Activated CD8-positive, alpha-beta memory T cell treated with anti-CD3 and anti-CD28 coated beads for 1 hour (primary cell): ENCODE results near the gene OLFML2B.

Experiments
- DNase-seq, 2 donors: peaks; one replicate each; pipeline ENCODE4 v3.0.0-alpha.2; 2020; ENCODE audit warnings: low read depth in 1 of 2; ENCODE audit errors: extremely low read depth in 1 of 2

The OLFML2B gene

DNA sequence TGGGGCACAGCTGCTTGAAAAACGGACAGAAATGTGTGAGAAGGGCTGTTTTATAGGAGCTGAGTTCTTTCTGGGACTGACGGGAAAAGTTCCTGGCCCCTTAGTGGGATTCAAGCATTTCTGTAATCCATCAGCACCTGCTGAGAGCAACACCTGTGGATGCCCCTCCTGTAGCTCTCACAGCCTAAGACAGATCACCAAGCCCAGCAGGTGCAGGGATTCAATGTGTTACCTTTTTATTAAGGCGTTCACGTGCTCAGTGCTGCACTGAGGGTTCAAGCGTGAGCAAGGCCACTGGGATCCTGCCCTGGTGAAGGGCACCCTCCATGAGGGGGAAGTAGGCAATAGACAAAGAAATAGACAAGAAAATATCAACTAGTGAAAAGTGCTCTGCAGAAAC lies 14.9 kb downstream of the OLFML2B start:
- DNase-seq = no peak

DNA sequence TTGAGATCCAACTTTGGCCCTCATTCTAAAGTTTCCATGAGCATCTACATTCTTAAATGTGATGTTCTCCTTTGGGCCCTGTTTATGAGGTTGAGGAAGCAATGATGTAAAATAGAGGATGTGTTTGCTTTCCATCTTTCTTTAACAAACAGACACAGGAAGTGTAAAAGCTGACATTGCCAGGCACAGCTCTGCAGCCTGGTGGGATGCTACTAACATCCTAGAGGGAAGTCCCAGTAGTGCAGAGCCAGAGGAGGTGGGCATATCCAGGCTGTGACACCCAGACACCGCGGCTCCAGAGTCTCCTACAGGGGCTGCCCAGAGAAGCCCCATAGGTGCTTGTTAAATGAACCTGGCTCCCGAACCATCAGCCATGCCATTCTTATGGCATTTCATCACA lies 16.2 kb downstream of the OLFML2B start:
- DNase-seq = no peak

DNA sequence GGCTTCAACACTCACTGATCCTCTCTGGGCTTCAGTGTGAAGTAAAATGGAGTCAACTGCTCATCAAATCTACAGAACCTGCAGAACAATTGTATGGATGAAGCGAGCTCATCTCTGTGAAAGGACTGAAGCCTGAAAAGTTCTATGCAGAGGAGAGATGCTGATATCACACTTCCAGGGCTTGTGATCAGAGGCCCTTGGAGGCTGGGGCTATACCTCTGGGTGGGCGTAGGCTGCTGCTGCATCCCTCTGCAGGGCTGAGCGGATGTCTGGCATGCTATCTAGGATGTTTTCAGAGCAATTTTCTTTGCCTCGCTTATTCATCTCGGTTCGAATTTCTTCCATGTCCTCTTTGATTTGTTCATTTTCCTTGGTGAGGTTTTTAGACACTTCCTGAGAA lies 17.6 kb downstream of the OLFML2B start:
- DNase-seq = no peak

DNA sequence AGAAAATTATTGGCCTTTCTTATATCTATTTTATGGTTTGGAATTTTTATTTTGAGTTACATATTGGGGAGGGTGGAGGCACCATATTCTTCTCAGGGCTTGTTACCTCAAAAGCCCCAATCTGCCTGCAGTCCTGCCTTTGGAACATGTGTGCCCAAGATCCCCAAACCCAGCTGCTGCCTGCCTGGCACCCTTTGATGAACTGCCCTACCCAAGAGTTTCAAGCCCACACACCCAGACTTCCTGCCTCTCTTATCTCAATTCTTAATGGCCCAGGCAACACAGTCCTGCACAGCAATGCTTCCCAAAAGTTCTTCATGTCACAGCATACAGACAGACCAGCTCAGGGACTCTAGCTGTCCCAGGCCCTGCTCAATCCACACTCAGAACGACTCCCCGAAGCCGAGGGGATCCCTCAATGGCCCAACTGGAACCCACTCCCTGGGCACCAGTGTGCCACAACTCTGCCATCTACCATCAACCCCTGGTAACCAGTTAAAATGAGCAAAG lies 19.2 kb downstream of the OLFML2B start:
- no peak for DNase-seq

DNA sequence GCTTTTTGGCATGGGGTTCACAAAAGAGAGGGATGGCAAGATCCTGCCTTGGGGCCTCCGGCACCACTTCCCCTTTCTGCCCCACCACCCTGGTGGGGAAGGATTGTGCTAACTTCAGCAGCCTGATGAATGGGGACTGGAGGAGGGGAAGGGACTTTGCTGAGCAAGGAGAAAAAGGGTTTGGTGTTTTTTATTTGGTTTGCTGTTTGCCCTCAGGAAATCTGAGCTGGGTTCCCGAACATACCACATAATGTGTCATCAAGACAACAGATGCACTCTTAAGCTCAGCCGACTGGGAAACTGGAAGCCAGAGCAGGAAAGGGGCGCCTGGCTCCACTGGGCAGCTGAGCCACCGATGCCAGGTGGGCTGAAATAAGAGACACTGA lies 19.8 kb downstream of the OLFML2B start:
- no peak for DNase-seq

DNA sequence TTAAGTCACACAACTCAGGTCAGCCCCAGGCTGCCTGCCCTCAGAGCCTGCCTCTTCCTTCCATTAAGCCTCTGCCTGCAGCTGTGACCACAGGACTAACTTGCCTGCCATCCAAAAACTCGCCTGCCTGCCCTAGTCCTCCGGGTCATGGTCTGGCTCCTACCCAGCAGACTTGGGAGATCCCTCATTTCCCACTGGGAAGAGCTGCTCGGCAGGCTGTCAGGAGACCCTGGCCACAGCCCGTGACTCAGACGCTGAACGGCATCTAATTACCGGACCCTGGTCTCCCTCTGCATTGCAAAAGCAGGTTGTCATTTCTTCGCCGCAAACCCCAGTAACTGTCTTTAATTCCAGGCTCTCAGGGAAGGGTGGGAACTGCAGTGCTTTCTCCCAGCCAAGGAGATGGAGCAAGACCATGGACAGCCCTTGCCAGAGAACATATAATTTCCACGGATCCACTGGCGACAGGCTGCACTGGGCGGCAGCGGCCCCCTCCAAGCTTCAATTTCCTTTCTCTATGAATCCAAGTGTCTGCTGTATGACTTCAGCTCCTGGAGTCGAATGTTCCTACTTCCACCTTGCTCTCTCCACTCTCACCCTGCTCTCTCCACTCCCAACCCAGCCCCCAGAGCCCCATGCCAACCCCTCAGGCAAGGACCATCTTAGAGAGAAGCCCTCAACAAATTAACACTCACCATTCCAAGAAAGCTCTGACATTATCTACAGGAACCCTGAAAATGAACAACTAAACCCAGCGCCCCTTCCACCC lies 20.4 kb downstream of the OLFML2B start:
- DNase-seq = no peak

DNA sequence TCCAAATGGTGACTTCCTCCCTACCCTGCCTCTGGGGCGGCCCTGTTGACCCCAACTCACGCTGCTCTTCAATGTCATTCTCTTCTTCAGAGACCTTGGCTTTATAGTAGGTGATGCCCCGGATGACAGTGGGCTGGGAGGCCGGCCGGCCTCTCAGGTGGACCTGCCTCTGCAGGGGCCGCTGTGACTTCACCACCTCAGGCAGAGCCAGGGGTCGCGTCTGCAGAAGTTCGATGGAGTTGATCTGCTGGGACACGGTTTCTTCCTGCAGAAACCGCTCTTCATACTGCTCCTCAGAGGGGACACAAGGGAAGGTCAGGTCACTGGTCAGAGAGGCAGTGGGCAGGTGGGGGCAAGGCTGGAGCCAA lies 23.6 kb downstream of the OLFML2B start:
- no peak for DNase-seq

DNA sequence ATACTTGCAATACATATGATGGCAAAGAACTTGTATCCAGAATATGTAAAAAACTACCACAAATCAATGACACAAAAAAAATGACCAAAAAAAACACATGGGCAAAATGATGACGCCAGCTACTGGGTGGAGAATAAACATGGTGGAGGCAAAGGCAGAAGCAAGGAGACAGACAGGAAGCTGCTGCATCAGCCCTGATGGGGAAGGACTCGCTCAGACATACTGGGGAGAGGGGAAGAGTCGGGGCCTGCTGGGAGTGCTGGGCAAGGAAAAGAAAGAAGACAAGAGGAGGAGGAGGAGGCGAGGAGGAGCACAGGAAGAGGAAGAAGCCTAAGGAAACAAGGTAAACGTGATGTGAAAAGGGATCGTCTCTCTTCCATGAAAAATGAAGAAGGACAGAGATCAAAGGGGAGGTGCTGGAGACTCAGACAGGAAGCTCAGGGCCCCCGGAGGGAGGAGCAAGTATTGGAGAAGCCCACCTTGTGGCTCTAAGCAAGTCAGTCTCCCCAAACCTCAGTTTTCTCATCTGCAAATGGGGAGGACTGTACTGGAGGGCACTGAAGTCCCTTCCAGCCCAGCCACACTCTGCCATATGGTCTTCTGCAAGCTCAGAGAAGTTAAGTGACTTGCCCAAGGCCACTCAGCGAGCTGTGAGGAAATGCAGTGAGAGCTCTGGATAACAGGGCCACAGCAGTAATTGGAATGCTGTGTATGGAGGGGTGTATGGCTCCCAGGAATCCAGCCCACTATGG lies 24.2 kb downstream of the OLFML2B start:
- DNase-seq = no peak

DNA sequence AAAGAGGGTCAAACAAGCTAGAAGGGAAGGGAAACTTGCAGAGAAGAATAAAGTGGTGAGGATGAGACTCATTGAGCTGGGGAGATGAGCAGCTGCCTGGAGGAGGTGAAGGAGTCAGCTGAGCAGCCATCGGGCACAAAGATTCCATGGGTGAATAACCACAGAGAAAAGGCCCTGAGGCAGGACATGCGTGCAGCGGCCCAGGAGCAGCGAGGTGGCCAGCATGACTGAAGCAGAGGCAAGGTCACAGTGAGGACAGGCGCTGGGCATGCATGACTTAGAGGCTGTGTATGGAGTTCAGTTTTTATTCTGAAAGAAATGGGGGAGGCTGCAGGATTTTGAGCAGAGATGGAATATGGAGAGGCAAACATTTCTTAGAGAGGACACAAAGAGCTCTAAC lies 24.9 kb downstream of the OLFML2B start:
- no peak for DNase-seq

DNA sequence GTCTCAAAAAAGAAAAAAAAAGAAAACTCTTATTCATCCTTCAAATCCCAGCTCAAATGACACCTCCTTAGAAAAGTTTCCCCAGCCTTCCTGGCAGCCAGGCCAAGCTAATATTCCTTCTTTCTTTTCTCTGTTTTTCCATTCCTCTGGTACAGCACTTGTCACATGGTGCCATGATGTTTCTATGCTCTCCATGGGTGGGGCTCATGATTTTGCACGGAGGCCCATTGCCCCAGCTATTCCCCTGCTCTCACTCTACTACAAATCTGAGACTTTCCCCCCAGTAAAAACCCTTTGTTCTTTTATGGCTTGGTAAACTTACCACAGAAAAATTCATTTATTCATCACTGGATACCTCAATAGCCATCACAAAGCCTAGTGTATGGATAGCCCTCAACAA lies 26.5 kb downstream of the OLFML2B start:
- DNase-seq = no peak

DNA sequence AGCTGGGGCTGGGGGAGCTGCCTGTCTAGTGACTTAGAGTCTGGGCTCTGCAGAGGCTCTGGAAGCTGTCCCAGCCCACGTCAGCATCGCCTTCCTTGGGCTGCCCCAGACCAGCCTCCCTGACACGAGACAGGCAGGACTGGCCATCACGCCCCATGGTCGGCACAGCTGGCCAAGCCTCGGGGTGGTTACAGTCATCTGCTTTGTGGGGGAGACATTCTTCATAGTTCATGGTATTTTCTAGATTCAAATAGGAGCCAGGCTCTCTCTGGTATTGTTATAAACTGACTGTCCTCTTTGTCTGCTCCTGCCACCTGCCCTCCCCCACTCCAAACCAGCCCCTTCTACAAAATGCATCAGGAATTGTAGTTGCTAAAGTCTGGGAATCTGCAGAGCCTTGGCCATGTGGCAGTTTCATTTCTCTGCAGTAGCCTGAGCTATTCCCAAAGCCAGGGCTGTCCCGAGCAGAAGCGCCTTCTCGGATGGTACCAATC lies 29.4 kb downstream of the OLFML2B start:
- DNase-seq = no peak

DNA sequence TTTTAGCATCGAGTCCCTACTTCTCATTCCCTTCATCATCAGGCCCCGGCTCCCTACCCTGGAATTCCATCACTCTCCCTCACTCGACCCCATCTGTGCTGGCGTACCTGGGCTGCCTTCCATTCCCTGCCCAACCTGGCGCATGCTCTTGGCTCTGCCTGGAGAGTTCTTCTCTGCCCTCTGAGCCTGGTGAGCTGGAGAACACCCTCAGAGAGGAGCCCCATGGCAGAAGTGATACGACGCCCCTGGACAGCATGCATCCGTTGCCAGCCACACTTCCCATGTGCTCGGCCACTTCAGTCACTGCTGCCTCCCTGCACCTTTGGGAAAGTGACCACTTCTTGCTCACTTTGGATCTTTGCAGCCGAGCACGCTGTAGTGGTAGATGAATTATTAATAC lies 30.1 kb downstream of the OLFML2B start:
- DNase-seq = no peak

DNA sequence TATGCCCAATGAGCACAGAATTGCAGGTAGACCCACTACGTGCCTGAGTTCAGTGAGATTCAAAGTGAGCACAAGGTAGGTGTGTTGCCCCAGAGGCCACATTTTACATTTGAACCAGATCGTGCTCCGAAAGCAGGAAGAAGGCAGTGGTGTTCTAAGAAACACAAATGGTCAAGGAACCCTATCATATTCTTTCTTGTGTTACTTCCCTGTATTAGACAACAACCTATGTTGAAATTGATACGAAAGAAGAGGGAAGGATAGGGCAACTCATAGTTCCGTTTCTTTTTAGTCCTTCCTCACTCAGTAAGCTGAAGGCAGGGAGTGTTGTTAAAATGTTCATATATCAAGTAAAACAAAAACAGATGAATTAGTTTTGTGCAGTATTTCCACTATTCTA lies 33.9 kb downstream of the OLFML2B start:
- no peak for DNase-seq

DNA sequence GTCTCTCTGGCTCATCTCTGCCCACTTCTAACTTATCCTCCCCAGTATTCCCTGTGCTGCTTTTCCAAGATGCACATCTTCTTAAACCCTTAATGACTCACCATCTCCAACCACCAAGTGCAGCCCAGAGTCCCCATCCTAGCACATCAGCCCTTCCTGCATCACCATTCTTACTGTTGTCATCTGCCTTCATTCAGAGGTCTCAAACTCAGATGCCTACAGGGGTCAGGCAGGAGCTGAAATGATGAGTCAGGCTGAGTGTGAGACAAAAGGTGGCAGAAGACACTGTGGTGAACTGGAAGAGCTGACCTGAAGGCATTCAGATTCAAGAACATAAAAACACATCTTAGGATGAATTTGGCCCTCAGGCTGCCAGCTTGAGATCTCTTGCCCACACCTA lies 34.6 kb downstream of the OLFML2B start:
- DNase-seq = no peak

DNA sequence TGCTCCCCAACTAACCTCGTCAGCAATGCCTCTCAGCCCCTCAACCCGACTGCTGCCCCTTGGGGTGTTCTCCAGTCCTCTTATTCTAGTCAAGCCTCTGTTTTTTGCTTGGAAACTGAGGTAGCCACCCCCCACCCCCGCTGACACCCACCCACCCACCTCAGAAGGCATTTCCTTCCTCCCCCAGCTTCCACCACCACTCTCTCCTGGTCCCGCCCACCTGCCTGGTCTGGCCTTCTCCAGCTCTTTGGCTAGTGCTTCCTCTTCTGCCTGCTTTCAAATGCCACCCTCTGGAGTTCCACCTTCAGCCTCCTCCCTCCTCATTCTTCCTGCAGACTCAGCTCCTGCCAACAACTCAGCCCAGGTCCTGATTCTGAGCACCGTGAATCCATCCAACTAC lies 35.3 kb downstream of the OLFML2B start:
- DNase-seq = no peak

DNA sequence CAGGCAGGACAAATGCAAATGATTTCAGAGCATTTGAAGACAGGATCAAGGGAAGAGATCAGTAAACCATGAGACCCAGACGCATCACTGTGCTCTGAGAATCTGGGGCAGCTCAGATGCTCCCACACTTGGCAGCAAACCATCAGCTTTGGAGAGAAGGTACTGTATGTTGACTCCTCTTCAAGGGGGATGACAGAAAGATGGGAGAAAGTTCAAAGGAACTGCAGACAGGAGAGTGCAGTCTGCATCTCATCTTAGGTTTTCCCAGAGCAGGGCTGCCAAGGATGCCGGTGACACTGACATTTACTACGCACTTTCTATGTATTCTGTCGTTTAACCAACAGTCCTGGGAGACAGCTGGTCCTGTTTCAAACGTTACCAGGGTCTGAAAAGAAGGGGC lies 35.8 kb downstream of the OLFML2B start:
- DNase-seq = no peak

DNA sequence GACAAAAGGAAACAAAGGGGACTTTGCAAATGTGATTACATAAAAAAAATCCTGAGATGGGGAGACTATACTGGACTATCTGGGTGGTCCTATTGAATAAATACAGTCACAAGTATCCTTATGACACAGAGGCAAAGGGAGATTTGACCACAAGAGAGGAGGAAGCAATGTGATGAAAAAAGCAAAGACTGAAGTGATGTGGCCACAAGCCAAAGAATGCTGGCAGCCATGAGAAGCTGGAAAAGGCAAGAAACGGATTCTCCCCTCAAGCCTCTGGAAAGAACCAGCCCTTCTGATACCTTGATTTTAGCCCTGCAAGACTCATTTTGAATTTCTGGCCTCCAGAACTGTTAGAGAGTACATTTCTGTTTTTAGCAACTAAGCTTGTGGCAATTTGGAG lies 36.4 kb downstream of the OLFML2B start:
- no peak for DNase-seq

DNA sequence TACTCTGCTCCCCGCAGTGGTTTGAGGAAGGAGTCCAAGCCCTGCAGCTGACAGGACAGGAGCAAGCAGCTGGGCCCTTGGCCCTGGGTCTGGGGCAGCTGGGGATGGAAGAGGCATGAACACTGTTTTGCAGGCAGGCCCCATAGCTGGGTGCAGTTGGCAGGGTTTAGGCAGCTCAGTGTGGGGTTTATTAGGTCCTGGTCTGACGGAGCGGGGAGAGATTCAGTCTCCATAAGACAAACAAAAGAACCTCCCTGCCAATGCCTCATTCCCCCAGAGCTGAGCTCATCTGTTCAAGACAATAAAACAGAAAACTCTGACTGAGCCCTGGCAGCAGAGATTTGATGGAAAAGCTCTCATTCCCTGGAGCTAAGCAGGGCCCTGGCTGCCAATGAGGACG lies 37.3 kb downstream of the OLFML2B start:
- DNase-seq = no peak

DNA sequence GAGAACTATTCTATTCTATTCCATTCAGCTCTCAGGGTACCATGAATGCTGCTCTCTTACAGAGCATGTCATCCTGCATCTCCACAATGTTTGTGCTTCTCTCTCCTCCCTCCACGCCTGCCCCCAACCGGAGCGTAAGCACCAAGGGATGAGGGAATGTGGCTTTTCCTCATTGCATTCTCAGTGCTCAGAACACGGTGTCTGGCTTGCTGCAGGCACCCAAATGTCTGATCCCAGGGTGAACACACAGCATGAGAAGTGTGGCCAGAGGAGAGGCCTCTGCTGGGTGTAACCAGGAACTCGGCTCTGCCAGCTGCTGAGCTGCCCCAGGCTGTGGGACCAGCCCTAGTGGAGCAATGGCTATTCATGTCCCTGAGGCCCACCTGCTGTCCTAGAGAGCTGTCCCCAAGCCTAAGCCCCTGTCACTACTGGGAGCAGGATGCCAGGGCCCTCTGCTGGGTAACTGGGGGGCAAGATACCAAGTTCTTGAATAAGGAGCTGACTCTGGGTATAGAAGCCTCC lies 38.3 kb downstream of the OLFML2B start:
- DNase-seq = no peak

DNA sequence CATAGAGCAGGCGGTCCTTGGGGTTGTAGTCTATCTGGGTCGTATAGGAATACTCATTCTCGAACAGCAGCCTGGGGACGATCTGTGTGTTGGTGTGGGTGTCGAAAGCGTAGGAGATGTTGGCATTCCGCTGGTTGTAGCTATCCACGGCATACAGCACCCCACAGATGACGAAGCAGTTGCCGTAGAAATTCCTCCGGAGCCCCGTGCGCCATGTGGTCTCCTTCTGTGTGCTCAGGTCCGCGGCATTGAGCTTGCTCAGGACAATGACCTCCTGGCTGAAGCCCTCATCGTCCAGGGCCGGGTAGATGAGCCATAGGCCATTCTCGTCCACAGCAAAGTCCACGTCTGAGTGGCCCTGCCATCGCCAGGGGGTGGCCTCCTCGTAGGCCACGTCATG lies 39.9 kb downstream of the OLFML2B start:
- DNase-seq = no peak

DNA sequence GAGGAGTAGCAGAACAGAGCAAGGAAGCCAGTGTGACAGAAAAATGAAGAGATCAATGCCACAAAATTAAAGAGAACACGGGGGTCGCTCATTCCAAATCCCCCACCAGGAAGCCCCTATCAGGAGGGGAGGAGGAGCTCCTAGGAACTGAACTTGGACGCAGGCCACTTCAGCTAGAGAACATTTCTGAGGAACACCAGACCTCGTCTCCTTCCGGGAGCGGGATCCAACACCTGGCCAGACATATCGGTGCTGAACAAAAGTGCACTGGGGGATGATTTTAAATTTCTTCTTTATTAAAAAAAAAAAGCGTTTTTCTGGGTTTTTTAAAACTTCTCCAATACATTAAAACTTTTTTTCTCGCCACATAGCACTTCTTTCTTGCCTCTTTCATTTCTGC lies 40.8 kb downstream of the OLFML2B start:
- no peak for DNase-seq

DNA sequence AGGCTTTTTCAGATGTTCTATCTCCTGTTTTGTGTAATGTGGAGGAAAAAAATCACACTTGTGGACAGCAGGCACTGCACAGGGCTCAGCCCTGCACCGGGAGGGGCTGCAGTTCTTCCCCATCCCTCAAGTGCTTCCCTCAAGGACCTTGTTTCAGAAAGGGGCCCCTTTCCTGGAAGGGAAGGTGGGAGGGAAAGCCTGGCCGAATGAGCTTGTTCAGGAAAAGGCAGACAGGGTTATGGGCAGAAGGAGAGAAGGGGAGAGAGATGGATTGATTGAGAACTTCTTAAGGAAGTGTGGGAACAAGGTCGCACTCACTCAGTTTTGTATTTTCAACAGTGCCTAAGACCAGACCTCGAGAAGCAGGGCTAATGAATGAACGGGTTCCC lies 41.2 kb downstream of the OLFML2B start:
- no peak for DNase-seq
